Neural progenitor cell (in vitro differentiated cells): Measurements from ENCODE around the gene NFKBIL1.
A peak's percentile ranks its signal among the peaks of the same experiment; 100 is the strongest.

ENCODE experiments used
- CTCF ChIP-seq: fragments of 200-600 bp; sonication (generic); IDR thresholded peaks from 2 replicates; pipeline ENCODE4 v1.5.1; 2017; ENCODE audit warnings: antibody characterized with exemption, mild to moderate bottlenecking
- EZH2phosphoT487 ChIP-seq: fragments of 200-600 bp; sonication (generic); IDR thresholded peaks from 2 replicates; pipeline ENCODE4 v1.6.1; 2017; ENCODE audit warnings: antibody characterized with exemption

GRCh38 chr6:31585491-31585890 is 38.1 kb downstream of the NFKBIL1 start:
- TF ChIP-seq CTCF (peak; percentile 59), EZH2phosphoT487 (no peak)
